ENCODE data around the gene WDR46.

WDR46 gene

GRCh38 chr6:33313709-33314514, 24.9 kb upstream of the WDR46 start, which contains the start of gene TAPBP:
TAPBP (minus strand) TSS chr6:33314078; CDS start chr6:33314041, 37 bp downstream.
- DNase-seq (ENCODE audit: low read depth in 2 of 2): peak; percentile 67 to 70

DNA sequence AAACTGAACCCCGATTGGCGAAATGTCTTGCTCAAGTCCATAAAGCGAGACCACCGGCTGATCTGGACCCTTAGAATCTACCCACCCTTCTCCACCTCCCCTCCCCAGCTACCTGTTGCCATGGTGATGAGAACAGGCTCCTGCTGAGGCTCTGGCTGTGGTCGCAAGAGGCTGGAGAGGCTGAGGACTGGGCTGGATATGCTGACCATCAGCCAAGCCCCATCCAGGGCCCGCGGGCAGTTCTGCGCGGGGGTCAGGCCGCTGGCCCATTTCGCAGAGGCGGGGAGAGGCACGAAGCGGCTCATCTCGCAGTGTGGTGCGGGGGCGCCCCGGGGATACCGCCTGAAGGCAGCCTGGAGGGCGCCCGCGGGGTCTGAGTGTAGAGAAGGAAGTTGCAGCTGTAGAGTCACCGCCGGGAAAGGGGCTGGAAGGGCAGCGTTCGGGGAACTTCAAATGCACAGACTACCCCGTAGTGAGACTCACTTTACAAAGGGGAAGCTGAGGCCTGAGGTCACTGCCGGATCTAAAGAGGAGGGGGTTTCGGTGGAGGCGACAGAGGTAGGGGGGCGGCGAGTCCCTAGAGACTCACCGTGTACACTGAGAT, 24.2 kb upstream of the WDR46 start:
- no peak for DNase-seq (ENCODE audit: low read depth in 2 of 2)

GRCh38 chr6:33312361-33313104, 23.5 kb upstream of the WDR46 start:
- DNase-seq (ENCODE audit: low read depth in 2 of 2): peak in 1 of 2 donors; percentile 61

GRCh38 chr6:33306356-33306755, 17.3 kb upstream of the WDR46 start:
- DNase-seq (ENCODE audit: low read depth in 2 of 2): no peak

- no peak for DNase-seq (ENCODE audit: low read depth in 2 of 2)
These were observed 16.0 kb upstream of the WDR46 start for GRCh38 chr6:33305052-33305451.

DNA sequence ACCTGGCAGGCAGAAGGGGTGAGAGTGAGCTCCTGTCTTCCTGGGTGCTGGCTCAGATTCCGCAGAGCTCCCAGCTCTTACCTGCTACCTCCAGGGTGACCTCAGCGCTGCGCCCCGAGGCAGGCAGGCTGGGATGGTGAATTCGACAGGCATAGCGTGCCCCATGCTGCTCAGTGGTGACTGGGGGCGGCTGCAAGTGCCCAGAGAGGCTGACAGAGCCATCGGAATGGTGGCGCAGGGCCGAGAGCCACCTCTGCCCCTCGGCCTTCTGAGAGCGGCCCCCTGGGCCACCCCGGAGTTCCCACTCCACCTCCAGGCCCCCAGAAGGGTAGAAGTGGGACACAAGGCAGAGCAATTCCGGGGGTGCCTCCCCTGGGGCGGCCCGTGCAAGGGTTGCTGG, 15.2 kb upstream of the WDR46 start:
- DNase-seq (ENCODE audit: low read depth in 2 of 2): no peak

GRCh38 chr6:33301877-33302276, 12.8 kb upstream of the WDR46 start:
- DNase-seq (ENCODE audit: low read depth in 2 of 2): no peak

DNA sequence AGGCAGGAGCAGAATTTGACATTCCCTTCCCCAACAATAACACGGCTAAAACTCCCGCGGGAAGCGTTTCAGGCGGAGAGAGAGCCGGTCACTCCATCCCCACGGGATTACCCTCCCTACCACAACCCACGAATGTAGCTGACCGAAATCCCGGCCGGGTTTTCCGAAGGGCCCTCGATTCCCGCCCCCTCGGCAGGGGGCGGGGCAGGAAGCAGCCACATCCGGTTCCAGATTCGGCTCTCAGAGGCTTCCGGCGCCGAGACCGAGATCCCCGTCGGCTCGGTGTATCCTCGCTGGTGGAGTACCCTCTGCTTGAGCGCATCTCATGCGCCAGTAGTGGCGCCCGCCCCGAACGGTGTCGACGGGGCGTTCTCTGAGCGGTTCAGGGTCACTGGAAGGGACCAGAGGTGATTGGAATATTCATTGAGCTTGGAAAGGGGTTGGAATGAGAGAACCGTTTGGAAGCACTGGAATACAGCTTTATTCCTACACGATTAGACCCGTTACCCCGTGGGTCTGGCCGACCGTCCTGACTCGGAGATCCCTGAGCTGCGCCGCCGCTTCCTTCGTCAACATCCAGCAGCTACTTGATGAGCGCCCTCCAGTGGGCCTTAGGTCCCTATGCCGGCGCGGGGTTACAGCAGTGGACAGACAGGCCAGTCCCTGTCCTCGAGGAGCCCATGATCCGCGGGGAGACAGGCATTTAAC, 10.4 kb upstream of the WDR46 start:
- DNase-seq (ENCODE audit: low read depth in 2 of 2): peak; percentile 88 to 91

- peak in 1 of 2 donors; percentile 38 for DNase-seq (ENCODE audit: low read depth in 2 of 2)
These were observed 9.8 kb upstream of the WDR46 start, which contains the start of gene RGL2 for GRCh38 chr6:33298773-33299236. RGL2 (minus strand) TSS chr6:33298942; CDS start chr6:33298610, 332 bp downstream.

- DNase-seq (ENCODE audit: low read depth in 2 of 2): no peak
These were observed 9.1 kb upstream of the WDR46 start for GRCh38 chr6:33297956-33298772.

- no peak for DNase-seq (ENCODE audit: low read depth in 2 of 2)
These were observed 8.4 kb upstream of the WDR46 start for GRCh38 chr6:33297406-33297955.

- DNase-seq (ENCODE audit: low read depth in 2 of 2): no peak
These were observed 7.9 kb upstream of the WDR46 start for GRCh38 chr6:33296797-33297405.

GRCh38 chr6:33295621-33296369, 6.8 kb upstream of the WDR46 start:
- no peak for DNase-seq (ENCODE audit: low read depth in 2 of 2)

DNA sequence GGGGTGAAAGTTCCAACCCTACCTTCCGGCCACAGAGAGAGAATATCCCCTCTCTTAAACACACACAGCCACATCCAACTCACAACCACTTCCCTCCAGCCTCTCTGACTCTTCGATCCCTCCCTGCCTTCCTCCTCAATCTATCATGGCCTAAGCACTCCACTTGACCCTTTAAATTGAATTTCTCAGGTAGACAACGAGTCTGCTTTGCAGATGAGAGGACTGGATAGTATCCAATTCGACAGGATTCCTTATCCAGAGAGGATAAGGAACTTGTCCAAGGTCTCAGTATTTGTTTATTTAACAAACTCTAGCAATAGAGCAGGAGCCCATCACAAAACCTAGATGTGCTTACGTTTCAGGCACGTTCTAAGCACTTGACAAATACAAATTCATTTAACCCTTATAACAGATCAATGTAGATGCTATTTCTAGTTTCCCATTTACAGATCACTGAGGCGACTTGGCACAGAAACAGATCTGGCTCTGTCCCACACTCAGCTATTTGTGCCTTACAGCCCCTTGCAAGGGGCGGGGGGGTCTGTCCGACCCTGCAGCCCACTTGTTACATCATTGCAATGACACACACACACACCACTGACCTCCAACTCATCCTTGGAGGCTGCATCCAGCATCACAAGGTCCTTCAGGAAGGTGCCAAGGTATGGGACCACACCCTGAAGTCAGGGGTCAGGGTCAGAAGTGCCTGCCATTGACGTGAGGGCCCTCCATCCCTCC, 5.2 kb upstream of the WDR46 start:
- no peak for DNase-seq (ENCODE audit: low read depth in 2 of 2)

DNA sequence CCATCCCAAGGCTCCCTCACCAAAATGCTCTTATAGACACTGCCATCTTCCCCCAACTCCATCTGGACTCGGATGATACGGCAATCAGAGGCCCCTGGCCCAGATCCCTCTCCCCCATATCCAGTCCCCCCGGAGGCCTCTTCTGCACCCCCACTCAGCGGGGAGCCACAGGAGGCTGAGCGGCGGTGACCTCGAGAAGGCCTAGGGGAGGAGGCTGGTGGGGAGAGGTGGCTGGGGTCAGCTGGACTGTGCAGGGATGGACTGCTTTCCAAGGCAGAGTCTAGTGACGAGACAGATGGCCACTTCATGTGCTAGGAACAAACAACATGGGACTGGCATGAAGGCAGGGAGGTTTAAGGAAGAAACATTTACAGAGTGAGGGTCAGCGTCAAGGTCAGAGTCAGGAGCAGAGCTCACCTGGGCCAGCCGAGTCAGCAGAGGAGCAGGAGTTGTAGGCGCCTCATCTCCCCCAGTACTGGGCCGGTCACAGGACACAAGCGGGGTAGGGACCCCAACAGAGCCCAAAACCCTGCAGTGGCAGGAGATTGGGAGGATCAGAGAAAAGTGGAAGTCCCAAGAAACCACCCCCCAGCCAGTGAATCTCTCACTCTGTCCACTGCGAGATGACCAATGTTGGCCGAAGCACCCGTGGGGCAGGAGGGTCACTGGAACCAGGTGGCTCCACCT, 4.1 kb upstream of the WDR46 start:
- no peak for DNase-seq (ENCODE audit: low read depth in 2 of 2)

GRCh38 chr6:33290459-33290858, 1.4 kb upstream of the WDR46 start:
- DNase-seq (ENCODE audit: low read depth in 2 of 2): no peak

DNA sequence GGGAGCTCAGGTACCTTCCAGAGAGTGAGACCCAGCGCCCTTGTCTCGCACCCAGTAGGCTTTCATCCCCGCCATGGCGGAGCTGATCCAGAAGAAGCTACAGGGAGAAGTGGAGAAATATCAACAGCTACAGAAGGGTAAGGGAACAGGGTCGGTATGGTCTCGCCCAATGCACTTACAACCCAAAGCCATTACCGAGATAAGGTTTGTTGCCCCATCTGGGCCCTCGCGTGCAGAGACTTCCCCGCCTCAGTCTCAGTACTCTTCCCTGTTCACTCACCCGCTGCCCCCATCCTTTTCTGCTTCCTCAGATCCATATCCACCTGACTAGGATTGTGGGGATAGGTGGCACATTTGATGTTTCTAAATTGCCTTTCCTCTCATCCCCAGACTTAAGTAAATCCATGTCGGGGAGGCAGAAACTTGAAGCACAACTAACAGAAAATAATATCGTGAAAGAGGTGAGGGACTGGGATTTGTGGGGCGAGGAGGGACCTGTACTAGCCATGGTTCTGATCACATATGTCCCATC, 811 bp upstream of the WDR46 start:
- DNase-seq (ENCODE audit: low read depth in 2 of 2): no peak

All from stimulated activated CD8-positive, alpha-beta memory T cell treated with anti-CD3 and anti-CD28 coated beads, Interleukin-7, amount 100 ng/mL, for 1 hour (primary cell).